GM10847 (cell line): ENCODE results near the gene SLC44A4.

Experiments
- POLR2A ChIP-seq: IDR thresholded peaks from 2 replicates; pipeline ENCODE4 v1.6.1; 2011; ENCODE audit not compliant: insufficient read length; ENCODE audit errors: extremely low read depth

The SLC44A4 gene

GRCh38 chr6:31874084-31874670, 4.6 kb downstream of the SLC44A4 start:
- TF ChIP-seq POLR2A: no peak

GRCh38 chr6:31871046-31871659, 7.6 kb downstream of the SLC44A4 start:
- no peak for TF ChIP-seq POLR2A

GRCh38 chr6:31870385-31870921, 8.3 kb downstream of the SLC44A4 start:
- no peak for TF ChIP-seq POLR2A

GRCh38 chr6:31869343-31869742, 9.5 kb downstream of the SLC44A4 start:
- no peak for TF ChIP-seq POLR2A

- TF ChIP-seq POLR2A: no peak
Observed at GRCh38 chr6:31865205-31866118, 13.3 kb downstream of the SLC44A4 start.

- TF ChIP-seq POLR2A: no peak
Observed at GRCh38 chr6:31864818-31865204, 14.0 kb downstream of the SLC44A4 start.

- peak; percentile 98 for TF ChIP-seq POLR2A
Observed at GRCh38 chr6:31862344-31863235, 16.2 kb downstream of the SLC44A4 start, which contains the start of gene NEU1. Gene NEU1, minus strand, starts transcription at chr6:31862821. Its CDS starts 45 bp downstream, at chr6:31862776.

GRCh38 chr6:31861919-31862343, 16.9 kb downstream of the SLC44A4 start:
- no peak for TF ChIP-seq POLR2A

GRCh38 chr6:31861150-31861549, 17.6 kb downstream of the SLC44A4 start:
- TF ChIP-seq POLR2A: no peak

GRCh38 chr6:31860349-31860748, 18.4 kb downstream of the SLC44A4 start:
- no peak for TF ChIP-seq POLR2A

- no peak for TF ChIP-seq POLR2A
Observed at GRCh38 chr6:31859923-31860322, 18.9 kb downstream of the SLC44A4 start.

GRCh38 chr6:31858707-31859106, 20.1 kb downstream of the SLC44A4 start:
- TF ChIP-seq POLR2A: no peak

- no peak for TF ChIP-seq POLR2A
Observed at GRCh38 chr6:31851485-31851832, 27.3 kb downstream of the SLC44A4 start.

- TF ChIP-seq POLR2A: no peak
Observed at GRCh38 chr6:31850765-31851484, 27.9 kb downstream of the SLC44A4 start.

GRCh38 chr6:31847276-31847978, 31.4 kb downstream of the SLC44A4 start:
- no peak for TF ChIP-seq POLR2A
